ENCODE results near the gene PTPRN2.

DNA sequence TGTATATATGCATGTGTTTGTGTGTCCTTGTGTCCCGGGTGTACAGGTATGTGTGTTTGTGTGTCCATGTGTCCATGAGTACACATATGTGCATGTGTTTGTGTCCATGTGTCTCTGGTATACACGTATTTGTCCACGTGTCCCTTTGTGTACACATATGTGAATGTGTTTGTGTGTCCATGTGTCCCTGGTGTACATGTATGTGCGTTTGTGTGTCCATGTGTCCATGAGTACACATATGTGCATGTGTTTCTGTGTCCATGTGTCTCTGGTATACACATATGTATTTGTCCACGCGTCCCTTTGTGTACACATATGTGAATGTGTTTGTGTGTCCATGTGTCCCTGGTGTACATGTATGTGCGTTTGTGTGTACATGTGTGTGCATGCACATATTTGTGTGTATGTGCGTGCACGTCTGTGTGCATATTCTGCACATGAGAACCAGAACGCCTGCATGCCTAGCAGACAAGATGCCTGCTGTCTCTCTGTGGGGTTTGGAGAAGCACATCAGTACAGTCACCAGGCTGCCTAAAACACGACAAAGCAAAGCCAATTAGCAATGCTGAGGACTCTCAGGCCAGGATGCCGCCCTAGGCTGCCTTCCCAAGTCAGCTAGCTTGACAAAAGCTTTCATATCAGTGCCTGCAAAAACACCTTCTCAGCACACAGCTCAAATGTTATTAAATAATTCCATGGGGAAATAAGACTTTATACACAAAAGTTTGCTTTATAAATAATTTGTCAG, 327.8 kb downstream of the PTPRN2 start:
- TF ChIP-seq JUND (IDR thresholded peaks at IDR 0.05) (no peak), SIN3A (IDR thresholded peaks at IDR 0.05; ENCODE audit: low read depth) (no peak), EZH2phosphoT487 (IDR thresholded peaks at IDR 0.05; ENCODE audit: borderline replicate concordance) (no peak), EZH2 (IDR thresholded peaks at IDR 0.05) (no peak), FOSL1 (IDR thresholded peaks at IDR 0.05; ENCODE audit: low read depth) (no peak), POLR2A (IDR thresholded peaks at IDR 0.05; ENCODE audit: borderline replicate concordance, extremely low read depth, insufficient read depth, insufficient read length) (no peak), POLR2AphosphoS5 (IDR thresholded peaks at IDR 0.05; ENCODE audit: low read depth, low read length) (no peak), YY1 (IDR thresholded peaks at IDR 0.05; ENCODE audit: extremely low read depth, insufficient replicate concordance, low read depth, low read length) (no peak), CEBPB (IDR thresholded peaks at IDR 0.05; ENCODE audit: low read depth) (no peak)
